HG03575 (cell line): ENCODE results near the gene RNF40.
"Not testable (repeated sequence)": the region's sequence is repeated elsewhere in the genome, so short reads cannot be mapped to it uniquely, and the experiment has no call there.

ENCODE experiments used
- ATAC-seq: cut with Tn5 transposase; IDR thresholded peaks from one replicate; pipeline ENCODE4 v1.9.1; 2021; ENCODE audit not compliant: unreplicated experiment, insufficient number of reproducible peaks, low FRiP score; ENCODE audit errors: extremely low read depth

The RNF40 gene

GRCh38 chr16:30802936-30803335 lies 40.8 kb downstream of the RNF40 start:
- ATAC-seq, result no peak

DNA sequence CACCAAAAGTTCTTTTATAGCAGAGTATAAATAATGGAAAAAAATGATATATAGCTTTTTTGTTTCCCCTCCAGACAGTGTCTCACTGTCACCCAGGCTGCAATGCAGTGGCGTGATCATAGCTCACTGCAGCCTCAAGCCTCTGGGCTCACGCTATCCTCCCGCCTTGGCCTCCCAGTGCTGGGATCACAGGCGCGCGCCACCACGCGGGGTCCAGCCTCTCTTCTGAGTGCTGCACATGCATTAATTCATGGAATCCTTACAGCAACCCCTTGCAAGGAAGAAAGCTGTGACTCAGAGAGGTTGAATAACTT lies 42.9 kb downstream of the RNF40 start:
- no peak for ATAC-seq

- ATAC-seq, result no peak
Measured at GRCh38 chr16:30805370-30806169, 43.4 kb downstream of the RNF40 start.

GRCh38 chr16:30808146-30808545 lies 46.0 kb downstream of the RNF40 start:
- no peak for ATAC-seq

GRCh38 chr16:30808890-30809426 lies 46.8 kb downstream of the RNF40 start:
- not testable (repeated sequence) for ATAC-seq

- ATAC-seq, result not testable (repeated sequence)
Measured at GRCh38 chr16:30809675-30810074, 47.6 kb downstream of the RNF40 start.

- no peak for ATAC-seq
Measured at GRCh38 chr16:30813821-30814189, 51.7 kb downstream of the RNF40 start.

DNA sequence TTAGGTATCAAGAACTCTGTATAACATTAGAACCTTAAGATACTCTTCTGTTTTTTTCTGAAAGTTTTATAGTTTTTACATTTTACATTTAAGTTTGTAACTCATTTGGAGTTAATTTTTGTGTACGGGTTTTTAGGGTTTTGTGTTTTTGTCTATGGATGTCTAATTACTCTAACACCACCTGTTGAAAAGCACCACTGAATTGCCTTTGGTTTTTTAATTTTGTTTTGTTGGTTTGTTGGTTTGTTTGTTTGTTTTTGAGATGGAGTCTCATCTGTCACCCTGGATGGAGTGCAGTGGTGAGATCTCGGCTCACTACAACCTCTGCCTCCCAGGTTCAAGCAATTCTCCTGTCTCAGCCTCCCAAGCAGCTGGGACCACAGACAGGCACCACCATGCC lies 54.6 kb downstream of the RNF40 start:
- ATAC-seq, result no peak

DNA sequence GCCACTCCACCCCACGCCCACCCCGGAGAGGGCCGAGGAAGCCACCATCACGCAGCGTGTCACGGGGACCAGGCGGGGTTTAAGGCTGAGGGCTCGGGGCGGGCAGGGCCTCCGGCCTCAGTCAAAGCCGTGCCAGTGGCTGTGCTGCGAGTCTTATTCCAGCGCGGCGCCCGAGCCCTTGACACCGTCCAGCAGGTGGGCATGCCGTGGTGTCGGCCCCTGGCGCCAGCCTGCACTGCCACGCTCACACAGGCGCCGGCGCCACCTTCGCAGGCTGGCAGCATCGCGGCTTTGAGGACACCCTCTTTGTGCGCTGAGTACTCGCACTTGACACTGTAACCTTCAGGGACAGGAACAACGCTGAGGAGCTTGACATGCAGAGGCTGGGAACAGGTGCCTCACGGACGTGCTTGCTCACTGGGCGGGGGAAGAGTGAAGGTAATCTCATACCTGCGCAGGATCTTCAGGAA lies 58.9 kb downstream of the RNF40 start:
- ATAC-seq, result no peak

DNA sequence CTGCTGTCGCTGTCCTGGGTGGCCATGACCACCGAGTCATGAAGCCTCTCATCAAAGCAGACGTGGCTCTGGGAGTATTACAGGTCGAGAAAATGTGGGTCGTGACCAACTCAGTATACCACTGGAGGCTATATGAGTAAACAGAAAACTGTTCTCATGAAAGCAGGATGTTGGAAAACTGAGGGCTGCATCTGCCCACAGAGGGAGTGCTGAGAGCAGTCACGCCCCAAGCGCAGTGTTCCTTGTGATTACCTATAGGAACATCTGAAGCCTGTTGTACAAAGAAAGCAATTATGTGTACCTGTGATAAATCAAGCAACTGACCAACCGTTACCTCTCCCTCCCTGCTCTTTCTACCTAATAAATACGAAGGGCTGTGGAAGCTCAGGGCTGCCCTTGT lies 59.3 kb downstream of the RNF40 start:
- ATAC-seq, result not testable (repeated sequence)

- no peak for ATAC-seq
Measured at GRCh38 chr16:30821891-30822290, 59.8 kb downstream of the RNF40 start.
